Lung (tissue), 12 donors: ENCODE results near the gene RNF14. TPM values are rescaled to one million over a fixed set of nuclear protein-coding genes. Genes with fewer than 3 reads are reported as not detected.

Source experiments
- ATAC-seq: fragments of 200-7000 bp; cut with Tn5 transposase; one replicate; pipeline ENCODE4 v1.9.1; 2020; ENCODE audit warnings: moderate number of reproducible peaks; ENCODE audit not compliant: insufficient read depth, low FRiP score
- DNase-seq, 3 donors: peaks; one replicate each; pipeline ENCODE4 v3.0.0-alpha.2; 2013 to 2017
- H3K27ac ChIP-seq, 2 donors: one replicate each; pipeline ENCODE4 v1.5.1; 2013; ENCODE audit warnings: mild to moderate bottlenecking in 2 of 2, moderate library complexity in 2 of 2, control low read depth in 1 of 2, inconsistent platforms in 1 of 2, low read depth in 1 of 2, low read length in 1 of 2
- H3K27me3 ChIP-seq, 3 donors: one replicate each; pipeline ENCODE4 v1.5.1; 2013; ENCODE audit warnings: low read length in 2 of 3; ENCODE audit not compliant: control insufficient read depth in 3 of 3, insufficient read depth in 3 of 3
- H3K36me3 ChIP-seq, 4 donors: one replicate each; pipeline ENCODE4 v1.5.1; 2013; ENCODE audit warnings: low read length in 4 of 4, mild to moderate bottlenecking in 1 of 4, moderate library complexity in 1 of 4; ENCODE audit not compliant: control insufficient read depth in 4 of 4, insufficient read depth in 4 of 4
- H3K4me1 ChIP-seq, 5 donors: one replicate each; pipeline ENCODE4 v1.5.1; 2013; ENCODE audit warnings: low read length in 5 of 5, mild to moderate bottlenecking in 2 of 5, moderate library complexity in 1 of 5; ENCODE audit not compliant: control insufficient read depth in 5 of 5, insufficient read depth in 5 of 5
- H3K4me3 ChIP-seq: one replicate; pipeline ENCODE4 v1.5.1; 2013; ENCODE audit warnings: mild to moderate bottlenecking, control low read depth, moderate library complexity
- H3K9ac ChIP-seq, 2 donors: one replicate each; pipeline ENCODE4 v1.5.1; 2013; ENCODE audit warnings: low read length in 2 of 2, control low read depth in 1 of 2; ENCODE audit not compliant: insufficient read depth in 1 of 2
- H3K9me3 ChIP-seq, 4 donors: one replicate each; pipeline ENCODE4 v1.5.1; 2013; ENCODE audit warnings: low read length in 3 of 4, mild to moderate bottlenecking in 1 of 4, moderate library complexity in 1 of 4; ENCODE audit not compliant: control insufficient read depth in 4 of 4, insufficient read depth in 3 of 4
- CTCF ChIP-seq: IDR thresholded peaks from 2 replicates; pipeline ENCODE4 v1.5.1; 2012; ENCODE audit warnings: mild to moderate bottlenecking; ENCODE audit errors: control extremely low read depth, extremely low read depth
- WGBS, 2 donors: extraction: QIAGEN DNeasy Blood & Tissue Kit; methylation state at CpG; one replicate each; pipeline ENCODE4 v1.1.7; 2013; 5-methylcytosine and 5-hydroxymethylcytosine counted together
- polyA plus RNA-seq, 2 donors: library from polyadenylated mRNA; stranded (reverse); fragments of 200-250 nt; gene quantifications; one replicate each; pipeline ENCODE4 v1.2.1, GENCODE V29; 2013
- total RNA-seq, 2 donors: library from RNA; depleted of rRNA in 1 of 2; stranded (reverse); fragments of >200 nt in 1 of 2; gene quantifications; one replicate each; pipeline ENCODE4 v1.2.1, GENCODE V29; 2014 to 2021
- donor health status: control.
- donor health status: control.
- donor health status: Bipolar disorder and iron deficiency.
- donor health status: healthy.
- donor health status: DM: yes; HTN: yes; CAD: no.

The RNF14 gene
- total and polyA plus RNA-seq, 4 donors = 16.8 to 66.0 (median 45.1) TPM

DNA sequence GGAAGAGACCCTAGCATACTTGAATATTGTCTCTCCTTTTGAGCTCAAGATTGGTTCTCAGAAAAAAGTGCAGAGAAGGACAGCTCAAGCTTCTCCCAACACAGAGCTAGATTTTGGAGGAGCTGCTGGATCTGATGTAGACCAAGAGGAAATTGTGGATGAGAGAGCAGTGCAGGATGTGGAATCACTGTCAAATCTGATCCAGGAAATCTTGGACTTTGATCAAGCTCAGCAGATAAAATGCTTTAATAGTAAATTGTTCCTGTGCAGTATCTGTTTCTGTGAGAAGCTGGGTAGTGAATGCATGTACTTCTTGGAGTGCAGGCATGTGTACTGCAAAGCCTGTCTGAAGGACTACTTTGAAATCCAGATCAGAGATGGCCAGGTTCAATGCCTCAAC, 9.5 kb downstream of the RNF14 start:
- no peaks in the 10 kb centered on the region for H3K9me3 ChIP-seq
- H3K4me3 ChIP-seq = no peak overlapping the region
- H3K36me3 ChIP-seq = peaks cover 23 to 48% (median 46%) of the 10 kb centered on the region in 4 donors
- ATAC-seq (no peak), DNase-seq (no peak)
- TF ChIP-seq CTCF = no peak
- H3K4me1 ChIP-seq = peaks cover 0 to 8% (median 0%) of the 10 kb centered on the region in 5 donors
- H3K27me3 ChIP-seq = no peaks in the 10 kb centered on the region
- H3K9ac ChIP-seq = no peak overlapping the region
- H3K27ac ChIP-seq = no peak overlapping the region

GRCh38 chr5:141982626-141983025, 13.7 kb downstream of the RNF14 start:
- Histone ChIP-seq H3K9me3 (no peaks in the 10 kb centered on the region), H3K36me3 (peaks cover 32 to 67% (median 47%) of the 10 kb centered on the region in 4 donors), H3K27me3 (no peaks in the 10 kb centered on the region), H3K27ac (no peak overlapping the region), H3K9ac (no peak overlapping the region), H3K4me3 (no peak overlapping the region), H3K4me1 (peaks cover 0 to 5% (median 0%) of the 10 kb centered on the region in 5 donors)
- no peak for TF ChIP-seq CTCF
- no peak for DNase-seq
- ATAC-seq = no peak
- WGBS, 2 donors = 49 to 50% methylated on average over 2 of the region's 2 CpGs

DNA sequence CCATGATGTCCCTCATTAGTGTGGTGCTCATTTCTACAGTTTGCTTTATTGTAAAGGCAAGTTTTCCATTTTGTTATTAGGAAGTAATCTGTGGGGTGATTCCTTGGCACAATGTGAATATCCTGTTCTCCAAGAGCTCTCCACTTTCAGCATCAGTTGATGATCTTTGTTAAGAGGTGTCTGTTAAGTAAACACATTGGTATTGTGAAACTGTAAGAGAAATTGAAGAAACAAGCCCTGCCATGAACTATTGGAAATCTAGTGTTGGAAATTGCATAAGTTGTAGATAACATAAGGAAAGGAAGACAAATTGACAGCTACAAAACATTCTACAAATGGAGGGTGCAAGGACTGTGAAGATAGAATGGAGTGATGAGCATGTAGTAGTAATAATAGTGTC, 17.2 kb downstream of the RNF14 start:
- H3K27ac ChIP-seq = no peak overlapping the region
- no peak for DNase-seq
- no peaks in the 10 kb centered on the region for H3K9me3 ChIP-seq
- H3K27me3 ChIP-seq = no peaks in the 10 kb centered on the region
- TF ChIP-seq CTCF = no peak
- H3K4me1 ChIP-seq = no peaks in the 10 kb centered on the region
- no peak overlapping the region for H3K9ac ChIP-seq
- no peak overlapping the region for H3K4me3 ChIP-seq
- no peak for ATAC-seq
- H3K36me3 ChIP-seq = peaks cover 18 to 53% (median 25%) of the 10 kb centered on the region in 4 donors

DNA sequence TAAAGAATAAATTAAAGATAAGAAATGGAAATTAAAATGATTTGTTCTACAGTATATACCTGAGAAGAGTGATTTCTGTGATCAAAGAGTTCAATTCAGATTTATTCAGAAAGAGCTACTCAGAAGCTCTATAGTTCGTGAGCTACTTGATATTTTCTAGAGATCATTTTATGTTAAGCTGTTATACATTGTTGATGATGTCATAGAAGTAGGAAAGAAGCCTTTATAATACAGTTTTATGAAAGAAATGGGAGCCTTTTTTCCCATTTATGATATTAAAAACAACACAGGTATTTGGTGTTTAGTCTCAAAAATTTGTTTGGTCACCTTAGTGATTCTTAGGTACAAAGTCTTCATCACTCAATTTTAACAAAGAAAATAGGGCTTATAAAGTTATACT, 20.8 kb downstream of the RNF14 start:
- Histone ChIP-seq H3K36me3 (peaks cover 16 to 41% (median 34%) of the 10 kb centered on the region in 4 donors), H3K4me3 (no peak overlapping the region), H3K27me3 (no peaks in the 10 kb centered on the region), H3K4me1 (no peaks in the 10 kb centered on the region), H3K9ac (no peak overlapping the region), H3K27ac (no peak overlapping the region), H3K9me3 (no peaks in the 10 kb centered on the region)
- ATAC-seq = no peak
- 0 to 2% methylated on average over 1 of the region's 1 CpG for WGBS, 2 donors
- no peak for DNase-seq
- no peak for TF ChIP-seq CTCF
